PC-3 (cell line): ENCODE measurements around the gene TMEM158. TPM values are rescaled to one million over a fixed set of nuclear protein-coding genes. Genes with fewer than 3 reads are reported as not detected.

Experiments
- ATAC-seq: fragments of 200-7000 bp; cut with Tn5 transposase; 2 replicates; pipeline ENCODE4 v1.9.1; 2020; ENCODE audit warnings: mild to moderate bottlenecking, moderate library complexity
- BruUV-seq: library from RNA; stranded (reverse); fragments of 400-500 nt; replicated peaks from 2 replicates; lab custom pipeline; 2021; lab: Mats Ljungman, UMichigan
- CTCF ChIA-PET: fragments of 300-600 bp; sonication (Branson Sonifier 250); formaldehyde crosslinking; loops from one replicate; lab custom pipeline; 2022; ENCODE audit warnings: antibody characterized with exemption; lab: Charles Lee
- POLR2A ChIA-PET: fragments of 300-600 bp; sonication (Branson Sonifier 250); formaldehyde crosslinking; loops from one replicate; lab custom pipeline; 2022; ENCODE audit warnings: antibody characterized with exemption; ENCODE audit not compliant: unreplicated experiment; lab: Charles Lee
- DNase-seq: peaks from one replicate; pipeline ENCODE4 v3.0.0-alpha.2; 2015
- H2AFZ ChIP-seq: fragments of 300-600 bp; sonication (generic); 2 replicates; pipeline ENCODE4 v1.6.0; 2016; ENCODE audit warnings: antibody characterized with exemption, low read length
- H3F3A ChIP-seq: fragments of 300-600 bp; sonication (generic); one replicate; pipeline ENCODE4 v1.6.0; 2017; ENCODE audit warnings: antibody characterized with exemption, low read length, control low read depth, mild to moderate bottlenecking; ENCODE audit not compliant: unreplicated experiment
- H3K27ac ChIP-seq: fragments of 300-600 bp; sonication (generic); 2 replicates; pipeline ENCODE4 v1.5.1; 2016; ENCODE audit warnings: mild to moderate bottlenecking, low read length
- H3K27me3 ChIP-seq: fragments of 300-600 bp; sonication (generic); 2 replicates; pipeline ENCODE4 v1.6.1; 2016; ENCODE audit warnings: low read length, mixed read lengths
- H3K36me3 ChIP-seq: fragments of 300-600 bp; sonication (generic); 2 replicates; pipeline ENCODE4 v1.6.1; 2016; ENCODE audit warnings: low read depth, mixed run types, low read length, mixed read lengths
- H3K4me1 ChIP-seq: fragments of 300-600 bp; sonication (generic); 2 replicates; pipeline ENCODE4 v1.5.1; 2016; ENCODE audit warnings: low read length; ENCODE audit not compliant: insufficient read depth
- H3K4me2 ChIP-seq: fragments of 300-600 bp; sonication (generic); 2 replicates; pipeline ENCODE4 v1.6.0; 2016; ENCODE audit warnings: low read length
- H3K4me3 ChIP-seq: fragments of 300-600 bp; sonication (generic); 2 replicates; pipeline ENCODE4 v1.5.1; 2016; ENCODE audit warnings: mild to moderate bottlenecking, low read length, mixed read lengths
- H3K79me2 ChIP-seq: fragments of 300-600 bp; sonication (generic); 2 replicates; pipeline ENCODE4 v1.6.1; 2017; ENCODE audit warnings: low read length, mixed read lengths
- H3K9ac ChIP-seq: fragments of 300-600 bp; sonication (generic); 2 replicates; pipeline ENCODE4 v1.6.0; 2016; ENCODE audit warnings: mild to moderate bottlenecking, low read length
- H3K9me2 ChIP-seq: fragments of 300-600 bp; sonication (generic); replicated peaks from 2 replicates; pipeline ENCODE4 v1.6.1; 2016; ENCODE audit warnings: mixed run types, low read length, mixed read lengths
- H3K9me3 ChIP-seq: fragments of 300-600 bp; sonication (generic); 2 replicates; pipeline ENCODE4 v1.6.1; 2016; ENCODE audit warnings: low read length, mixed read lengths
- H4K20me1 ChIP-seq: fragments of 300-600 bp; sonication (generic); 2 replicates; pipeline ENCODE4 v1.6.1; 2016; ENCODE audit warnings: low read length, mixed read lengths
- EZH2 ChIP-seq: fragments of 300-600 bp; sonication (generic); IDR thresholded peaks from one replicate; pipeline ENCODE4 v1.6.1; 2017; ENCODE audit warnings: antibody characterized with exemption, mild to moderate bottlenecking, low read length; ENCODE audit not compliant: unreplicated experiment
- EZH2phosphoT487 ChIP-seq: fragments of 300-600 bp; sonication (generic); IDR thresholded peaks from 2 replicates; pipeline ENCODE4 v1.6.1; 2018; ENCODE audit warnings: mild to moderate bottlenecking, antibody characterized with exemption, low read length, borderline replicate concordance
- intact Hi-C: fragments of 100-400 bp; cut with micrococcal nuclease; formaldehyde crosslinking; loops from 2 replicates; pipeline ENCODE4 v1.9.0; 2023
- total RNA-seq: library from RNA; depleted of rRNA; stranded (reverse); fragments of >200 nt; gene quantifications from 2 replicates; pipeline ENCODE4 v1.2.3, GENCODE V29; 2014
- TF ChIP-seq, protein P1 (sequence below): fragments of 300-600 bp; sonication (generic); conservative IDR thresholded peaks from 2 replicates; pipeline ENCODE4 v1.5.1; 2017; ENCODE audit warnings: antibody characterized with exemption, low read depth, mild to moderate bottlenecking, low read length

The TMEM158 gene
- total RNA-seq, 1 experiment from 2014 or later, result 82.9 TPM

GRCh38 chr3:45225465-45226205 is 452 bp downstream of the TMEM158 start:
- H2AFZ ChIP-seq, result 0 out of 2 replicates have a peak overlapping the region, but pooled peaks have one; percentile 83

GRCh38 chr3:45224824-45225464 is 1.1 kb downstream of the TMEM158 start:
- DNase-seq, result peak; percentile 73
- peak overlapping the region; percentile 83 for H2AFZ ChIP-seq
- no TSS peak for BruUV-seq
- ATAC-seq, result peak; percentile 61
- H3K4me3 ChIP-seq, result peak overlapping the region; percentile 76
- H3K4me2 ChIP-seq, result peak overlapping the region; percentile 85
- H3K9ac ChIP-seq, result peak overlapping the region; percentile 88
- peaks cover 6% of the 10 kb centered on the region; the same call in 1 of the 2 replicates for H4K20me1 ChIP-seq
- POLR2A ChIA-PET, result interaction anchor here (0.7 kb wide), 1 partner anchor 131 kb away, joined by 25 read pairs; no protein-coding TSS in a partner anchor
- peak overlapping the region; percentile 64 for H3K27ac ChIP-seq
- TF ChIP-seq EZH2phosphoT487, result no peak
- TF ChIP-seq, protein P1, sequence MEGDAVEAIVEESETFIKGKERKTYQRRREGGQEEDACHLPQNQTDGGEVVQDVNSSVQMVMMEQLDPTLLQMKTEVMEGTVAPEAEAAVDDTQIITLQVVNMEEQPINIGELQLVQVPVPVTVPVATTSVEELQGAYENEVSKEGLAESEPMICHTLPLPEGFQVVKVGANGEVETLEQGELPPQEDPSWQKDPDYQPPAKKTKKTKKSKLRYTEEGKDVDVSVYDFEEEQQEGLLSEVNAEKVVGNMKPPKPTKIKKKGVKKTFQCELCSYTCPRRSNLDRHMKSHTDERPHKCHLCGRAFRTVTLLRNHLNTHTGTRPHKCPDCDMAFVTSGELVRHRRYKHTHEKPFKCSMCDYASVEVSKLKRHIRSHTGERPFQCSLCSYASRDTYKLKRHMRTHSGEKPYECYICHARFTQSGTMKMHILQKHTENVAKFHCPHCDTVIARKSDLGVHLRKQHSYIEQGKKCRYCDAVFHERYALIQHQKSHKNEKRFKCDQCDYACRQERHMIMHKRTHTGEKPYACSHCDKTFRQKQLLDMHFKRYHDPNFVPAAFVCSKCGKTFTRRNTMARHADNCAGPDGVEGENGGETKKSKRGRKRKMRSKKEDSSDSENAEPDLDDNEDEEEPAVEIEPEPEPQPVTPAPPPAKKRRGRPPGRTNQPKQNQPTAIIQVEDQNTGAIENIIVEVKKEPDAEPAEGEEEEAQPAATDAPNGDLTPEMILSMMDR, result peak; percentile 58
- TF ChIP-seq EZH2, result no peak
- H3F3A ChIP-seq, result no peaks in the 10 kb centered on the region
- no peaks in the 10 kb centered on the region for H3K27me3 ChIP-seq
- H3K9me3 ChIP-seq, result no peaks in the 10 kb centered on the region
- intact Hi-C loops, result loop anchor here (1.0 to 5.0 kb wide), 6 partner anchors 102 to 372 kb away; no protein-coding TSS in a partner anchor
- CTCF ChIA-PET, result interaction anchor here (0.6 to 2.7 kb wide), 3 partner anchors 170 to 273 kb away, joined by 3 to 12 read pairs (median 4); no protein-coding TSS in a partner anchor
- H3K36me3 ChIP-seq, result no peaks in the 10 kb centered on the region
- no peaks in the 10 kb centered on the region for H3K9me2 ChIP-seq
- H3K4me1 ChIP-seq, result peaks cover 15% of the 10 kb centered on the region
- H3K79me2 ChIP-seq, result peaks cover 40% of the 10 kb centered on the region

More at GRCh38 chr3:45225465-45226205, 452 bp downstream of the TMEM158 start:
- H3K9ac ChIP-seq, result peak overlapping the region; percentile 88; the same call in 1 of the 2 replicates
- peak overlapping the region; percentile 85 for H3K4me2 ChIP-seq
- ATAC-seq, result peak; percentile 20
- 0 out of 2 replicates have a peak overlapping the region, but pooled peaks have one; percentile 64 for H3K27ac ChIP-seq
- peaks cover 15% of the 10 kb centered on the region for H3K4me1 ChIP-seq
- H3K9me3 ChIP-seq, result no peaks in the 10 kb centered on the region
- TF ChIP-seq, protein P1, result no peak
- TF ChIP-seq EZH2phosphoT487 (no peak), EZH2 (no peak)
- H3K27me3 ChIP-seq, result no peaks in the 10 kb centered on the region
- ChIA-PET CTCF (interaction anchor here (1.3 kb wide), 1 partner anchor 273 kb away, joined by 4 read pairs; no protein-coding TSS in a partner anchor), POLR2A (interaction anchor here (0.7 kb wide), 1 partner anchor 132 kb away, joined by 25 read pairs; no protein-coding TSS in a partner anchor)
- intact Hi-C loops, result loop anchor here (1.0 to 2.0 kb wide), 2 partner anchors 173 to 212 kb away; no protein-coding TSS in a partner anchor
- no peaks in the 10 kb centered on the region for H3F3A ChIP-seq
- no TSS peak for BruUV-seq
- peaks cover 37% of the 10 kb centered on the region for H3K79me2 ChIP-seq
- H4K20me1 ChIP-seq, result peaks cover 6% of the 10 kb centered on the region; the same call in 1 of the 2 replicates
- no peaks in the 10 kb centered on the region for H3K36me3 ChIP-seq
- peak; percentile 14 for DNase-seq
- H3K9me2 ChIP-seq, result no peaks in the 10 kb centered on the region
- peak overlapping the region; percentile 76 for H3K4me3 ChIP-seq
